ENCODE measurements around the gene ABCA4. TPM values are rescaled to one million over a fixed set of nuclear protein-coding genes. Genes with fewer than 3 reads are reported as not detected.

ABCA4 gene
- total RNA-seq, 1 donor from 2014 or later: 0.19 TPM

Other genes starting within 250 kb of the ABCA4 start
- gene DNTTIP2, start 241.9 kb downstream of the ABCA4 start, total RNA-seq: 41.8 TPM
- 10.5 TPM for gene GCLM, start 211.7 kb downstream of the ABCA4 start, total RNA-seq
- 25.5 TPM for gene ARHGAP29, start 116.4 kb upstream of the ABCA4 start, total RNA-seq

All from cardiac septum (tissue), 1 donor.